ENCODE data around the gene PTF1A. TPM values are rescaled to one million over a fixed set of nuclear protein-coding genes. Genes with fewer than 3 reads are reported as not detected.

PTF1A gene
- total RNA-seq, 1 donor from 2014 or later: not detected

DNA sequence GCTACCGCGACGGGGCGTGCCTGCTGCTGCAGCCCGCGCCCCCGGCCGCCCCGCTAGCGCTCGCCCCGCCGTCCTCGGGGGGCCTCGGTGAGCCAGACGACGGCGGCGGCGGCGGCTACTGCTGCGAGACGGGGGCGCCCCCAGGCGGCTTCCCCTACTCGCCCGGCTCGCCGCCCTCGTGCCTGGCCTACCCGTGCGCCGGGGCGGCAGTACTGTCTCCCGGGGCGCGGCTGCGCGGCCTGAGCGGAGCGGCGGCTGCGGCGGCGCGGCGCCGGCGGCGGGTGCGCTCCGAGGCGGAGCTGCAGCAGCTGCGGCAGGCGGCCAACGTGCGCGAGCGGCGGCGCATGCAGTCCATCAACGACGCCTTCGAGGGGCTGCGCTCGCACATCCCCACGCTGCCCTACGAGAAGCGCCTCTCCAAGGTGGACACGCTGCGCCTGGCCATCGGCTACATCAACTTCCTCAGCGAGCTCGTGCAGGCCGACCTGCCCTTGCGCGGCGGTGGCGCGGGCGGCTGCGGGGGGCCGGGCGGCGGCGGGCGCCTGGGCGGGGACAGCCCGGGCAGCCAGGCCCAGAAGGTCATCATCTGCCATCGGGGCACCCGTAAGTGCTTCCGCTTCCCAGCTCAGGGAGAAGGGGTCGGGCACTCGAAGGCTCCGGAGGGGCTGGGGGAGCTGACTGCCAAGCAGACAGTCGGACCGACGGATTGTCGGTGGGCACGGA lies 761 bp downstream of the PTF1A start:
- Mint-ChIP-seq H3K4me1 (ENCODE audit: low read depth, unreplicated experiment) (no peaks in the 10 kb centered on the region), H3K4me3 (ENCODE audit: unreplicated experiment) (no peak overlapping the region), H3K9me3 (ENCODE audit: unreplicated experiment) (peaks cover 13% of the 10 kb centered on the region), H3K27me3 (ENCODE audit: low read depth, unreplicated experiment) (peaks cover 77% of the 10 kb centered on the region), H3K27ac (ENCODE audit: unreplicated experiment) (no peak overlapping the region), H3K36me3 (ENCODE audit: low read depth, unreplicated experiment) (no peaks in the 10 kb centered on the region)
- Histone ChIP-seq H3K4me2 (ENCODE audit: low read length) (no peak overlapping the region), H3K27me3 (ENCODE audit: insufficient read depth, low read length) (peaks cover 63% of the 10 kb centered on the region), H2AFZ (ENCODE audit: low read depth, low read length) (no peak overlapping the region), H3K4me1 (ENCODE audit: insufficient read depth, low read length) (peaks cover 2% of the 10 kb centered on the region), H3K9me3 (ENCODE audit: insufficient read depth, low read depth, low read length) (no peaks in the 10 kb centered on the region), H3K9ac (ENCODE audit: low read length) (no peak overlapping the region), H3K27ac (ENCODE audit: low read depth, low read length) (no peak overlapping the region), H4K20me1 (ENCODE audit: insufficient read depth, low read length) (no peaks in the 10 kb centered on the region), H3K79me2 (ENCODE audit: insufficient read depth, low read length) (no peaks in the 10 kb centered on the region), H3K4me3 (ENCODE audit: insufficient read depth, low read depth, low read length) (no peak overlapping the region), H3K36me3 (ENCODE audit: insufficient read depth, low read length) (no peaks in the 10 kb centered on the region)
- DNase-seq (ENCODE audit: low read depth) (no peak), FAIRE-seq (no peak)
- TF ChIP-seq EZH2 (IDR thresholded peaks at IDR 0.05; ENCODE audit: insufficient read depth, low read length): peak; percentile 41
- TF ChIP-seq, protein P1, sequence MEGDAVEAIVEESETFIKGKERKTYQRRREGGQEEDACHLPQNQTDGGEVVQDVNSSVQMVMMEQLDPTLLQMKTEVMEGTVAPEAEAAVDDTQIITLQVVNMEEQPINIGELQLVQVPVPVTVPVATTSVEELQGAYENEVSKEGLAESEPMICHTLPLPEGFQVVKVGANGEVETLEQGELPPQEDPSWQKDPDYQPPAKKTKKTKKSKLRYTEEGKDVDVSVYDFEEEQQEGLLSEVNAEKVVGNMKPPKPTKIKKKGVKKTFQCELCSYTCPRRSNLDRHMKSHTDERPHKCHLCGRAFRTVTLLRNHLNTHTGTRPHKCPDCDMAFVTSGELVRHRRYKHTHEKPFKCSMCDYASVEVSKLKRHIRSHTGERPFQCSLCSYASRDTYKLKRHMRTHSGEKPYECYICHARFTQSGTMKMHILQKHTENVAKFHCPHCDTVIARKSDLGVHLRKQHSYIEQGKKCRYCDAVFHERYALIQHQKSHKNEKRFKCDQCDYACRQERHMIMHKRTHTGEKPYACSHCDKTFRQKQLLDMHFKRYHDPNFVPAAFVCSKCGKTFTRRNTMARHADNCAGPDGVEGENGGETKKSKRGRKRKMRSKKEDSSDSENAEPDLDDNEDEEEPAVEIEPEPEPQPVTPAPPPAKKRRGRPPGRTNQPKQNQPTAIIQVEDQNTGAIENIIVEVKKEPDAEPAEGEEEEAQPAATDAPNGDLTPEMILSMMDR (IDR thresholded peaks at IDR 0.05; ENCODE audit: insufficient read depth, low read depth, low read length): no peak

DNA sequence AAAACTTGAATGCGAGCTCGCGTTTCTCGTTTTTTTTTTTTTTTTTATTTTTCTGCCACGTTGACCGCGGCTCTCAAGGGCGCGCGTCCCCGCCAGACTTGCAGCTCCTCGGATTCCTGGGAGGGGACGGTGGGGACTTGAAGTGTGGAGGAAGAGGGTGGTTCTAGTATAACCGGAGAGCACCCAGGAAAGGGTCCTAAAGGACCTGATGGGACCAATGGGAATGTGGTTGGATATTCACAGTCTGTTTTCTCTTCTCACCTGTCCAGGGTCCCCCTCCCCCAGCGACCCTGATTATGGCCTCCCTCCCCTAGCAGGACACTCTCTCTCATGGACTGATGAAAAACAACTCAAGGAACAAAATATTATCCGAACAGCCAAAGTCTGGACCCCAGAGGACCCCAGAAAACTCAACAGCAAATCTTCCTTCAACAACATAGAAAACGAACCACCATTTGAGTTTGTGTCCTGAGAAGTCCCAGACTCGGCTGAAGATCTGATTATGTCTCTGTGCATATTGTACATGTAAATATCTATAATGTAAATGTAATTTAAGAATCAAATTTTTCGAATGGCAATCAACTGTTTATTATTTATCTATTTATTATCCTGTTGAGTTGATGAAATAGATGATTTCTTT lies 1.4 kb downstream of the PTF1A start:
- Mint-ChIP-seq H3K4me1 (ENCODE audit: low read depth, unreplicated experiment) (no peaks in the 10 kb centered on the region), H3K36me3 (ENCODE audit: low read depth, unreplicated experiment) (no peaks in the 10 kb centered on the region), H3K27me3 (ENCODE audit: low read depth, unreplicated experiment) (peaks cover 77% of the 10 kb centered on the region), H3K27ac (ENCODE audit: unreplicated experiment) (peak overlapping the region; percentile 71), H3K4me3 (ENCODE audit: unreplicated experiment) (peak overlapping the region; percentile 35), H3K9me3 (ENCODE audit: unreplicated experiment) (peaks cover 13% of the 10 kb centered on the region)
- Histone ChIP-seq H3K4me3 (ENCODE audit: insufficient read depth, low read depth, low read length) (no peak overlapping the region), H3K79me2 (ENCODE audit: insufficient read depth, low read length) (no peaks in the 10 kb centered on the region), H4K20me1 (ENCODE audit: insufficient read depth, low read length) (no peaks in the 10 kb centered on the region), H2AFZ (ENCODE audit: low read depth, low read length) (no peak overlapping the region), H3K4me1 (ENCODE audit: insufficient read depth, low read length) (peaks cover 2% of the 10 kb centered on the region), H3K9ac (ENCODE audit: low read length) (no peak overlapping the region), H3K27me3 (ENCODE audit: insufficient read depth, low read length) (peaks cover 70% of the 10 kb centered on the region), H3K9me3 (ENCODE audit: insufficient read depth, low read depth, low read length) (no peaks in the 10 kb centered on the region), H3K27ac (ENCODE audit: low read depth, low read length) (no peak overlapping the region), H3K4me2 (ENCODE audit: low read length) (no peak overlapping the region), H3K36me3 (ENCODE audit: insufficient read depth, low read length) (no peaks in the 10 kb centered on the region)
- no peak for TF ChIP-seq EZH2 (IDR thresholded peaks at IDR 0.05; ENCODE audit: insufficient read depth, low read length)
- TF ChIP-seq, protein P1 (IDR thresholded peaks at IDR 0.05; ENCODE audit: insufficient read depth, low read depth, low read length): no peak
- DNase-seq (ENCODE audit: low read depth): no peak
- FAIRE-seq: no peak
